Measurements from ENCODE around the gene EEFSEC. TPM values are rescaled to one million over a fixed set of nuclear protein-coding genes. Genes with fewer than 3 reads are reported as not detected.

The EEFSEC gene
- total RNA-seq, 1 experiment from 2014 or later: 9.5 TPM

- peaks cover 0 to 3% (median 0%) of the 10 kb centered on the region in 3 experiments; a peak in 2 of 7 replicates for H3K36me3 Mint-ChIP-seq (ENCODE audit: insufficient read depth in 1 of 3, low read depth in 3 of 3)
- 0 out of 4 replicates have a peak, but pooled peaks cover 0 to 2% of the 10 kb centered on the region in 2 experiments for H3K4me1 Mint-ChIP-seq
- peak overlapping the region in 2 of 3 experiments; percentile 2 to 23; a peak in 3 of 7 replicates for H3K27ac Mint-ChIP-seq
- no peaks in the 10 kb centered on the region for H3K79me2 ChIP-seq (ENCODE audit: insufficient read depth, low read length)
- no peak overlapping the region for H2BK5ac ChIP-seq (ENCODE audit: insufficient read length, low read length)
- no peaks in the 10 kb centered on the region for H3K27me3 ChIP-seq (ENCODE audit: insufficient read depth, low read length)
- no peak overlapping the region for H3K9ac ChIP-seq (ENCODE audit: extremely low read depth, insufficient read length, low read length)
- no peak for DNase-seq
- H3K27me3 Mint-ChIP-seq (ENCODE audit: low read depth): no peaks in the 10 kb centered on the region
- no peak overlapping the region for H4K5ac ChIP-seq (ENCODE audit: insufficient read length, low read depth, low read length)
- no peaks in the 10 kb centered on the region for H3K4me1 ChIP-seq (ENCODE audit: insufficient read depth, low read length)
- H3K9me3 ChIP-seq (ENCODE audit: control insufficient read depth, low read depth, low read length): no peaks in the 10 kb centered on the region
- no peak overlapping the region for H3K14ac ChIP-seq (ENCODE audit: insufficient read depth, low read length)
- H3K4me3 Mint-ChIP-seq: no peak overlapping the region
- no peak overlapping the region for H2BK120ac ChIP-seq (ENCODE audit: low read depth, low read length, poor library complexity, severe bottlenecking)
- no peak overlapping the region for H3K4ac ChIP-seq (ENCODE audit: low read depth, low read length)
- H3K23me2 ChIP-seq (ENCODE audit: insufficient read length, low read depth, low read length, poor library complexity, severe bottlenecking): no peaks in the 10 kb centered on the region
- no peak overlapping the region for H2BK20ac ChIP-seq (ENCODE audit: low read depth, low read length, poor library complexity, severe bottlenecking)
- H2BK15ac ChIP-seq (ENCODE audit: low read depth, low read length): no peak overlapping the region
- no CpG with 5 or more reads among the region's 6 CpGs for WGBS (ENCODE audit: extremely low coverage, insufficient read length, low lambda C conversion rate)
- no peak for TF ChIP-seq CTCF (conservative IDR thresholded peaks at IDR 0.05)
- no peak overlapping the region for H2BK12ac ChIP-seq (ENCODE audit: insufficient read length, low read depth, low read length)
- H3K56ac ChIP-seq (ENCODE audit: insufficient read length, low read depth, low read length): no peak overlapping the region
- no peak overlapping the region for H4K8ac ChIP-seq (replicated peaks; ENCODE audit: insufficient read length, low read depth, low read length)
- H4K91ac ChIP-seq (ENCODE audit: insufficient read length, low read depth, low read length): no peak overlapping the region
- no peaks in the 10 kb centered on the region for H3K79me1 ChIP-seq (ENCODE audit: insufficient read depth, low read depth, low read length, poor library complexity, severe bottlenecking)
- no peak overlapping the region for H2AK5ac ChIP-seq (ENCODE audit: insufficient read length, low read length)
- H3K23ac ChIP-seq (ENCODE audit: insufficient read length, low read depth, low read length): no peak overlapping the region
- H3K9me3 Mint-ChIP-seq: no peaks in the 10 kb centered on the region
- no peaks in the 10 kb centered on the region for H4K20me1 ChIP-seq (ENCODE audit: control insufficient read depth, insufficient read depth, insufficient read length)
- no peak overlapping the region for H3K4me2 ChIP-seq (ENCODE audit: insufficient read depth, insufficient read length, low read length)
- no peak overlapping the region for H3T11ph ChIP-seq (ENCODE audit: low read length)
- no peak overlapping the region for H2AFZ ChIP-seq (ENCODE audit: low read length)
- H3K27ac ChIP-seq (ENCODE audit: insufficient read length, low read depth, low read length): no peak overlapping the region
- no peak overlapping the region for H3K18ac ChIP-seq (ENCODE audit: insufficient read length, low read depth, low read length)
Measured at GRCh38 chr3:128357538-128357937, 204.3 kb downstream of the EEFSEC start.
